HG02885 (cell line): ENCODE measurements around the gene CLCN7.

Source experiments
- ATAC-seq: cut with Tn5 transposase; IDR thresholded peaks from one replicate; pipeline ENCODE4 v1.9.1; 2021; ENCODE audit warnings: mild to moderate bottlenecking; ENCODE audit not compliant: unreplicated experiment, poor library complexity

The CLCN7 gene

GRCh38 chr16:1466054-1466453, 8.8 kb downstream of the CLCN7 start:
- no peak for ATAC-seq

DNA sequence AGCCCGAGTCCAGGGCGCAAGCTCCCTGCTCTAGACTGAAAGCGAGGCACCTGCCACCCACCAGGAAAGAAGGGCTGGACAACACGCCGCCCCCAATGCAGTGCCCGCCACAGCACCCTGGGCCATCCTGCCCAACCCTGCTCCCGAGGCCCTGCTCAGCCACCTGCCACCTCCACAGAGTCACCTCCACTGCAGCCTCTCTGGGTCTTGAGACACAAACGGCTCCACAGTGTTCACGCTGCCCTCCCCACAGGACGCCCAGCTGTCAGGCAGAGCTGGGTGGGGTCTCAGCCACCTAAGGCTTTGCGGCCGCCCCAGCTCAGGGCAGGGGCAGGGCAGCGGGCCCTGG, 9.3 kb downstream of the CLCN7 start:
- no peak for ATAC-seq

- ATAC-seq: no peak
Observed at GRCh38 chr16:1464894-1465566, 9.8 kb downstream of the CLCN7 start.

GRCh38 chr16:1464196-1464893, 10.5 kb downstream of the CLCN7 start:
- ATAC-seq: no peak

GRCh38 chr16:1461146-1461545, 13.7 kb downstream of the CLCN7 start:
- no peak for ATAC-seq

DNA sequence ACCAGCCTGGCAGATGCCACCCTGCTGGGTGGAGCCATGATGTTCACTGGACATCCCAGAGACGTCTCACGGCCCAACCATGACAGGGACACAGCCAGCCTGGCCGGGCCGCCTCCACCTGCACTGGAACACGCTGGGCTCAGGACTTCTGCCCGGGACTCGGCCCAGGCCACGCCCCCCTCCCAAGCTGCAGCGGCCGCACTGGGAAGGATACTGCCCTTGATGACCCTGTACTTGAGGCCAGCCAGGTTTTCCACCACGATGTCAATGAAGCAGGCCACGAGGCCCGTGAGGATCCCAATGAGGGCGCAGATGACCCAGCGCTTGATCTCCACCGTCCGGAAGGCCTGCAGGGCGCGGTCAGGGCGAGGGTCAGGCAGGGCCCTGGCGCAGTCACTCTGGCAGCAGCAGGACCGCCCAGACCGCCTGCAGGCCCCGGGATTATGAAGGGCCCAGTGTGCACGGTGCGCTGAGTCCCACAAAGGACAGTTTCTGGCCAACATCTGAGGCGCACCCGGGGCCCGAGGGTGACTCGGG, 14.2 kb downstream of the CLCN7 start:
- ATAC-seq: no peak

- ATAC-seq: no peak
Observed at GRCh38 chr16:1459967-1460366, 14.9 kb downstream of the CLCN7 start.

DNA sequence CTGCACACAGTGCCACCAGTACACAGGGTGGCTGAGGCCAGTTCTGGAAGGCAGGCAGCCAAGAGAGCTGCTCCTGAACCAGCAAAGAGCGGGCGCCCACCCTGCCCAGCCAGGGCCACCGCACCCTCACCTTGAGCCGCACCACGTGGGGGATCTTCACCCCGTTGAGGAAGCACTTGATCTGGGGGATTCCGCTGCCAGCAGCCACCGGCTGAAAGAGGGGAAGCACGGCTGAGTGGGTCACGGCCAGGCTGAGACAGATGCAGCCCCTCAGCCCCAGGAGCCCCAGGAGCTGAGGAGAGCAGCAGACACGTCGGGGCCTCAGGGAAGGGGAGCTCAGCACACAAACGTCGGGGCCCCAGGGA, 15.9 kb downstream of the CLCN7 start:
- ATAC-seq: no peak

DNA sequence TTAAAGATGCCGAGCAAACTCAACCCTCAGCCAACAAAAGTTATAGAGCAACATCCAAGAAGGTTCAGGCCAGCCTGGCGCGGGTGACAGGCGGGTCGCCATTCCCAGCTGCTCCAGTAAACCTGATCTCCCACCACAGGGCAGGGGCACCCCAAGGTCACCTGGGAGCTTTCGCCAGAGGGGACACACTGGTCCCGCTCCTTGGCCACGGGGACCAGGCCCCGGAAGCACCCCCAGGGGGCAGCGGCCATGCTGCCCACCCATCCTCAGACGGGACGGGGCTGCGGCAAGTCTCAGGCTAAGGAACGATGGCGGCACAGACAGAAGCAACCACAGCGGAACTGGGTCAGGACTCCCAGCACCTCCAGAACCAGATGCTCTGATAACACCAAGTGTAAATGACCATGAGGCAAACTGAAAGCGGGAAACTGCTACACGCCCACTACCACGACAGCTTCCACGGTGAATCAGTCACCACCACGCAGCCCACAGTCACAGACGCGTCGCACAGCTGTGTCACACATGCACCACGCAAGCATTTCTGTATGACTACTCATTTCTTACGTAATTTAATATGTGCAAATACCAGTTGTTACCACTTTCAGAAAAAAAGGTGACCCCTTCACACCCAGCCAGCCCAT, 16.4 kb downstream of the CLCN7 start:
- no peak for ATAC-seq

GRCh38 chr16:1457489-1458245, 17.2 kb downstream of the CLCN7 start:
- no peak for ATAC-seq

GRCh38 chr16:1456951-1457350, 17.9 kb downstream of the CLCN7 start:
- no peak for ATAC-seq

- ATAC-seq: no peak
Observed at GRCh38 chr16:1455190-1456171, 19.3 kb downstream of the CLCN7 start.

DNA sequence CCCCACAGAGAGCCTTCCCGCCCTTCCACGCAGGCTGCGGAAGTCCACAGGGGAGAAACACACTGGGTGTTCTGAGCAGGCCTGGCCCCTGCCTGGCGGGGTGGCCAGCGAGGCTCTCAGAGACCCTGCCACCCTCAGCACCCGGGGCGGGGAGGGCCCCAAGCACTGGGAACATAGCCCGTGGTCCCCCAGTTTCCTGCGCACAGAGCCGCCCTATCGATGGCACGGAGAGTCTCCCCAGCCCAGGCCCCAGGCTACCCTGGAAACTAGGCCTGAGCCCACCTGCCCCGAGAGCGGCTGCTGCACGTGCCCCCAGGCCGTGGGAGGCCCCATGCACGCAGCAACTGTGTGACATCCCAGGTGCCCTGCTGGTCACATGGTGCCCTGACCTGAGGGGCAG, 20.3 kb downstream of the CLCN7 start:
- ATAC-seq: no peak

DNA sequence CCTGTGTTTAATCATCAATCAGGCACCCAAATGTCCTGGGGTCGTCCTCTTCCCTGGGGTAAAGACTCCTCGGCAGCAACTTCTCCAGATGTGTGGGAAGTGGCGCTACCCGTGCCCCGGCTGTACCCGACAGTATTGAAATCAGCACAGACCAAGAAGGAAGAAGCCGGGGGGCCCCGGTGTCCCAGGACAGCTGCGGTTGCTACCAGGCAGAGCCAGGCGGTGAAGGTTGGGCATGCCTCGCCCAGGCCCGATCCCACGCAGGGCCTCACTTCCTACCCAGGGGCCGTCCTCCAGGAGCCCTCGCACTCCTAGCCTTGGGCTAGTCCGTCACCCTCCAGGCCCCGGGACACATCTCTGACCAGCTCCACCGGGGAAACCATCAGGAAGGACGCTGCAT, 21.5 kb downstream of the CLCN7 start:
- ATAC-seq: no peak

DNA sequence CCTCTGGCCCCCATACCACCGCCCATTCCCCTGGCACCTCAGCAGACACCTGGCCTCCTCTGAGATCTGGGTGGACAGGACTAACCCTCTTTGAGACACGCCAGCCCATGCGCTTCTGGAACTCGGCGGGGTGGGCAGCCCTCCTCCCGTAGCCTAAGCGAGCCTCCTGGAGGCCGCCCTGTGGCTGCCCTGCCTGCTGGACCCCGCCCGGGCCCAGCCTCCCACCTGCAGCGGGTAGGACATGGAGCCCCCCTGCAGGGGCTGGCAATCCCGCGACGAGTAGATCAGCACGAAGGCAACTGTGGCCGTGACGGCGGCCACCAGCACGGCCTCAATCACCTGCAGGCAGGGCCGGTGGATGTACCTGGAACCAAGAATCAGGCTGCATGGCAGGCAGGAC, 22.3 kb downstream of the CLCN7 start:
- no peak for ATAC-seq

DNA sequence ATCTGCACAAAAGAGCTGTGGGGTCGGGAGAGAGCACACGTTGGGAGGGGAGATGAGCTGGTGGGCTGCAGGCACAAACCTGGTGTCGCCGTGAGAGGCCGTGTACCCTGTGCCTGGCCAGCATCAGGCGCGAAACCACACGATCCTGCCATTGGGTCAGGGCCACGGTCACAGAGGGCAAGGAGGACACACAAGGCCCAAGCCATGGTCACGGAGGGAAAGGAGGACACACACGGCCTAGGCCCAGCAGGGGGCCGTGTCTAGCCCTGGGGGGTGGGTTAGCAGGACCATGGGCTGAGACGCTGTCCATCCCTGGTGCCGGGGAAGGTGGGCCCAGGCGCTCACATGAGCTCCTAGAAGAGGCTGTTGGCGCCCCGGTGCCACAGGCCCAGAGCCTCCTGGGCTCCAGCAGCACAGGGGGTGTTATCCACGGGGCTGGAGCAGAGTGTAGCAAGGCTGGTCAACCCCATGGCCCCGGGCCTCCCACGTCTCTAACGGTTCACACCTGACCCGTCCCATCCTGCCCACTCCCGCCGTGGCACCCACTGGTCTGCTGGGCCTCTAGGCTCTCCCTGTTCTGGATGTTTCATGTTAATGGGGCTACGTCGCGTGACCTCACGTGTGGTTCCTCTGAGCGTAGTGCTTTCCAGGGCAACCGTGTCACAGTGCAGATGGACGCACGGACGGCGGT, 23.0 kb downstream of the CLCN7 start:
- no peak for ATAC-seq

DNA sequence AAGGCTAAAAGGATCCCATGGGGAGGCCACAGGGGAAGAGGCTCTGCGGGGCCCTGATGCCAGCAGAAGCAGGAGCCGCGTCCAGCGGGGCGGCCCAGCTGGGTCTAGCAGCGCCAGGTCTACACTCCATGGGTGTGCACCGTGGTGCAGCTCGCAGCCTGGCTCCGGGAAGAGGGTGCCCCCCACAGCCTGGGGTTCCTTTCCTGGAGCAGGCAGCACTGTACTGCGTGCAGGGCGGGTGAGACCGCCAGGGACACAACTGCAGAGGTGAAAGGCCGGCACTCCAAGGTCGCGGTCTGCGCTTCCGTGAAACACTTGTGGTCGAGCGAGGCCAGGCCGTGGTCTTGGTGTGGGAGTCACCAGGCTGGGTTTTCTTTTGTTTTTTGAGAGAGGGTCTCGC, 24.0 kb downstream of the CLCN7 start:
- ATAC-seq: no peak

DNA sequence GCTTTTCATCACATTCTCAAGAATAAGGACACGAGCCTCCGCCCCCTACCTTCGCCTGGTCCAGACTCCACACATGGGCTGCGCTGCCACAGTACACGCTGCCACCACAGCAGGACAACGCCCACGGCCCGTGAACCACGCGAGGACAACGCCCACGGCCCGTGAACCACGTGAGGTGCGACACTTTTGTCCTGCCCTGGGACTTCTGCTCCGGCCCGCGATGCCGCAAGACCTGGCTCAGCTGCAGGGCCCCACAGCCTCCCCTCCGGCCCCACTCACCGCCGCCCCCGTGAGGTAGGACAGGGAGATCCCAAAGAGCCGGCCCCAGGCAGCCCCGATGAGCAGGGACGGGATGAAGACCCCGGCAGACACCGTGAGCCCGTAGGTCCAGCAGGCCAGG, 24.6 kb downstream of the CLCN7 start:
- no peak for ATAC-seq

DNA sequence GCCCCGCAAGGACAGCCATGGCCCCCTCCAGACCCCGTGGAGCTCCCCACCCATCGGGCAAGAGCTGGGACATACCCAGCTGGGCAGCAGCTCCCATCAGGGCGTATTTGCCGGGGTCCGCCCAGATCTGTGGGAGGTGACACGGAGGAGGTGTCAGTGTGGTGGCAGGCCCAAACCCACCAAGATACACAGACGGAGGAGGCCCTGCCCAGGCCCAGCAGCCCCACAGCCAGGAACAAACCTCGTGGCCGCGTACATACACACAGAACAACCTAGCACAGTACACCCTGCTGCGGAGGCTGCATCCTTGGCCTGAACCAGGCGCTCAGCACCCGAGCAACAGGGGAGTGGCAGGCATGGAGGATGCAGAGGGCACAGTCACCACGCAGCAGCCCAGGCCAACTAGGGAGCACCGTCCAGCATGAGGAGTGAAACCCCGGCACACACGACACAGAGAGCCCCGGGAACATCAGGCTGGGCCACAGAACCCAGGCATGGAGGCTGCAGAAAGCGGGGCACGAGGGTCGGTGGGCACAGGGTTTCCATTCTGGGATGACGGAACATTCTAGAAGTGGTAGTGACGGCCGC, 25.5 kb downstream of the CLCN7 start:
- ATAC-seq: no peak
